ENCODE data around the gene HOXA11.
A peak's percentile ranks its signal among the peaks of the same experiment; 100 is the strongest.

HOXA11 gene

GRCh38 chr7:27205325-27206280 lies 20.6 kb upstream of the HOXA11 start:
- DNase-seq: no peak

DNA sequence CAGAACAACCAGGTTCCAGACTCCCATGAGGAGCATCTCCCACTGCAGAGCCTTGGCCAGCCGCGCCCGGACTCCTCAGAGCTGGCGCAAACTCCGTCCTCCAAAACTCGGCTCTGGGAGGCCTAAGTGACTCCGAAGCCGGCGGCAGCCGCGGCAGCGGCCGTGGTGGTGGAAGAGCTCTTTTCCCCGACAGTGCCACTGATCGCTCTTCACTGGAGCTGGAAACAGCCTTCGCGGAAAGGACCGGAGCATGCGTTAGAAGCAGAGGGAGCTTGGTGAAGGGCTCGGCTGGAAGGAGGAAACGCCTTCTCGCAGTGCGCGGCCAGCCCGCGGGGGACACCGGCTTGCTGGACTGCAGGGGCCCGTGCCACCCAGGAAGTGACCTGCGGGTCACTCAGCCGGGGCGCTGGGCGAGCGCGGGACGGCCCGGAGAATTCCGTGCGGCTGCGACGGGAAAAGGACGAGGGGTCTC lies 19.9 kb upstream of the HOXA11 start:
- no peak for DNase-seq

DNA sequence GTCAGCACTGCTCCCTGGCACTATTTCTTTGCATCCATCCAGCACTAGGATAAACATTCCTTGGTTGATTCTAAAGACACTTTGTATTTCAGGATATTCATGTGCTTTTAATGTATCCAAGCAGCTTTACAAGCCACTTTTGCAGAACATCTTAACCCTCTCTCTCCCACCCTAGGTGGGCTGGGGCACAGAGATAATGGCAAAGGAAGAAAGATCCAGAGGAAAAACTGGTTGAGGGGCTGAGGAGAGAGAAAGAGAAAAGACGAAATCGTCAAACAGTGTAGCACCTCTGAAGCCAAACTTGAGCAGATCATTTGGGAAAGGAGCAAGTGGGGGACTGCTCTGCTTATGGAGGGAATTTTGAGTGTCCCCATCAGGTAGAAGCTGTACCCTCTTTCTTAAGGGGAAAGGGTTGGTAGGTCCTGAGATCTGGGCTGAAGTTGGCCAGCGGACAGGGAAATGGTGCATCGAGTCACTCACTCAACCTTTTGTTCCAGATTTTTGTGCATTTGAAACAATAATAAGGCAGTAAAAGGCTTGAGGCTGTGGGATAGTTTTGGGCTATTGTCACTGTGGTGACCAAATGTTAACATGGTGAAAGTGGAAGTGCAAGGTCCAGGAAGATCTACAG lies 19.0 kb upstream of the HOXA11 start:
- no peak for DNase-seq

- no peak for DNase-seq
These were observed 18.4 kb upstream of the HOXA11 start for GRCh38 chr7:27203365-27203953.

DNA sequence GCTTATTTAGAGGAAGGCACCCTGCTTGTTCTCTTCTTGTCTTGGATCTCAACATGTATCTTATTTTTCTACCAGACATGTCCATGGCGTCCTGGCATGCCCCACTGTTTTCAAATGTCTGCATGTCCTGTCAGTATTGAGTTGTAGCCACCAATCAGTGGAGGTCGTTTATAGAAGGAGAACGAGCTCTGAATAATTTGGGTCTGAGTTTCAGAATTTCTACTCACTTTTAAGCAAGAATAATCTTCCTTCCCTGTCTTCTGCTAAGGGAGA lies 17.8 kb upstream of the HOXA11 start:
- DNase-seq: no peak

DNA sequence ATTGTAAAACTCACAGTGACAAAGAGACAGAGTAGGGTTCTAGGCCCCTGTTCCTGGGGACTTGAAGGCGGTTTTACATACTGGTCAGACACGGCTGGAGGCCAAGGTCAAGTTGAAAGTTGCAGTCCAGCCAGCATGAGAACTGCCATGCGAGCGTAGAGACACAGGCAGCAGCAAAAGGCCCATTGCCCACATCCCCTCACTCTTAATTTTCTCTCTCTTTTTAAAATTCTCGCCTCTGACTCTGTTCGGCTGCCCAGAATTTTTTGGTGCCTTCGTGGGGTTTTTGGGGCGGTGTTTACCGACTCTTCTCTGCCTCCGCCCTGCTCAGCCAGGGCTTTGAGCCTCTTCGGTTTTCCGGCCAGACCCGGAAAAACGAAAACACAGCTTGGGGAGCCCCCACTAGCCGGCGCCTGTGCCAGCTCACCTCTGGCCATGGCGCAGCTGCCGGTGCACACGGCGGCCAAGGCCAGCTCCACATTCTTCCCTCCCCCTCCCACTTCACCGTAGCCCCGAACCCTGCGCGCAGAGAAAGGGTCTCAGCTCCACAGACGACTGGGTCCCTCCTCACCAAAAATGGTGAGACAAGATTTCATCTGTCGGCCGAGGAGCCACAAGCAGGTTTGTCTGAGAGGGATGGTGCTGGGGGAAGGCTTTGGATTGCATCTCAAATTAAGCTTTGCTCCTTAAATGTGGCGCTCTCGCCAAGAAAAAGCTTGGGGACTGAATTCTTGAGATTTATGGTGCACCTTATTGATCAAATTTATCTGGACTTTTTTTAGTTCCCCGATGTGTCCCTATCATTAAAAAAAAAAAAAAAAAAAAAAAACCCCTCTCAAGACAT lies 17.2 kb upstream of the HOXA11 start:
- no peak for DNase-seq

- DNase-seq: no peak
These were observed 16.6 kb upstream of the HOXA11 start for GRCh38 chr7:27201580-27202017.

DNA sequence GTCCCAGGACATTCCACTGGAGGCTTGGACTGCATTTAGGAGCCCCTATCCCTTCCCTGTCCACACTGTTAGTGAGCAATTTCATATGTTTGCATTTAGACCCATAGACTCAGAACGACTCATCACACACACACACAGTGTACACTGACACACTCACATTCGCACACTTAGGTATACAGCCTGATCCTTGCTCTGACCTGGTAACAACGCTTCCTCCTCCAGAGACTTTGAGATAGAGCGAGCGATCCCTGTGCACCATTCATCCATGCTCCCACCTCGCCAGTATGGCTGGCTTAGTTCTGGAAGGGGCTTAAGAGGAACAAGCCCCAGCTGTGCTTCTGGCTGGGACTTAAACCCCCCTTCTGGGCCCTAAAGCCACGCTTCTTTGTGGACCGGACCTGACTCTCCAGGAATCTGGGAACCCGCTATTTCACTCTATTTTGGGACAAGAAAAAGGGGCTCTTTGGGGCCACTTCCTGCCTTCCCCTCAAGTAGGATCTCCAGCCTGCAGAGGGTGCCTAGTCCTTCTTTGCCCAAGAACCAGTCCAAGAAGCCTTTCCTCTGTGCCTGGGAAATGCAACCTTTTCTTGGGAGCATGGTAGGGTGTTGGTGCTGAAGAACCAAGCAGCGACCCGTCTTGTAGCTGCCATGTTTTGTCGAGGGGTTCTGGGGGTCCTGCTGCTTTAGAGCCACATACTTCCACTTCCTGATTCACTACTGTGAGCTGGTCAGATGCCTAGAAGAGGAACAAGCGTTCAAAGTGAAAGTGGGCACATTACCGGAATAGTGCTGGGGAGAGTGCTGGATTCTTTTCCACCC lies 15.9 kb upstream of the HOXA11 start:
- DNase-seq: no peak

GRCh38 chr7:27199849-27200760 lies 15.1 kb upstream of the HOXA11 start, which contains the start of gene HOXA13:
TSS of gene HOXA13 (minus strand) at chr7:27200091. CDS start at chr7:27200077, 14 bp downstream.
- peak; percentile 78 for DNase-seq

DNA sequence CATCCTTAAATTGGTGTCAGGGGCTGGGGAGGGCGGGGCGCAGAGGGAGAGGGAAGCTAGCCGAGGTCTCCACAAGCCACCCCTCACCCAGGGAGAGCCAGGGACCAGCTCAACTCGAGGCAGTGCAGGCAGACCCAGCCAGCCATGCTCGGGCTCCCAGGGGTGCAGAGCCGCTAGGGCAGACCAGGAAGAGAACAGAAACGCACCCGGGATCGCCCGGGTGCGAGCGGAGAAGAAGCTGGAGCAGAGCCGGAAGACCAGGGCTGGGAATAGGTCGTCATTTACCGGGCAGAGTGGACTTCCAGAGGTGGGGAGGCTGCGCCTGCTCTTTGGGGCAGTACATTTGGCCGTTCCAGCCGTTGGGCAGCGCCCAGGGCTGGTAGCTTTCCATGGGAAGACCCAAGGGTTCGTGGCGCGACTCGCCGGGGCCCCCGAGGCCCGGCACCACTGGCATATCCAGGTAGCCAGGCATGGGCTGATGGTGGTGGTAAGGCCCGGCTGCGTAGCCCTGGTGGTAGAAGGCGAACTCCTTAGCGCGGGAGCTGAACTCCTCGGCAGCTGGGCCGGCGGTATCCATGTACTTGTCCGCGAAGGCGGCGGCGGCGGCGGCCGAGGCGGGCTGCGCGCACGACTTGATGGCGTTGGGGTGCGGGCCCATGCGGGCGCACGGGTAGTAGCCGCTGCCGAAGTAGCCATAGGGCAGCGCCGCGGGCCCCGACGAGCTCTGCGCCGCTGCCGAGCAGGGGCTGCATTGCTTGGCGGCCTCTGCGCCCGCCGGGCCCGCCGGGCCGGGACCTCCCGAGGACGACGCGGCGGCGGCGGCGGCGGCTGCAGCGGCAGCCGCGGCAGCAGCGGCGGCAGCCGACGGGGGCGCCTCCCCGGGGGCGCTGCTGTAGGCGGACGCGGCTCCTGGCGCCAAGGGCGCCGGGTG lies 14.1 kb upstream of the HOXA11 start:
- DNase-seq: peak; percentile 40

DNA sequence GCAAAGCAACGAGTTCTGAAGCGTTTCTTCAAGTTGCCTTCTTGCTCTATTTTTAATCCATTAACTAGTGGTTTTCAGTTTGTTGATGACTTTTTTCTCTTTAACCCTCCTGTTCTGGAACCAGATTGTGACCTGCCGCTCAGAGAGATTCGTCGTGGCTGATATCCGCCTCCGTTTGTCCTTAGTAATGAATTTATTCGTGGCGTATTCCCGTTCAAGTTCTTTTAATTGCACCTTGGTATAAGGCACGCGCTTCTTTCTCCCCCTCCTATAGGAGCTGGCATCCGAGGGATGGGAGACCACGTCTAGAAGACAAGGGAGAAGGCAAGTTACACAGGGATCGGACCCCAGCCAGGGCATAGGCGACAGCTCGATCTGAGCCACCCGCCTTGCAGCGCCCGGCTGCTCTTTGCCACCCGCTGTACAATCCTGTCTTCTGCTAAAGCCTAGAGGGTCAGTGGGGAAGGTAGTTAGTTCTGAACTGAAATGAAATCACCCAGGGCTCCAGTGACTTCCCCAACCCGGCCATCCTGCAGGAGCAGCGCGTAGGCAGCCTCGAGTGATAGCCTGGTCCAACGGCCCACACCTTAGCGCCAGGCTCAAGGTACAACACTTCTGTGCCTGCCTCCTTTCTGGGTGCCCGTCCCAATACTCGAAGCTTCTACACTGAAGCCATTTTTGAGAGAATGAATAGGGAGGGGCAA lies 13.3 kb upstream of the HOXA11 start:
- DNase-seq: peak; percentile 14

GRCh38 chr7:27197137-27198042 lies 12.4 kb upstream of the HOXA11 start:
- no peak for DNase-seq

- peak; percentile 73 for DNase-seq
These were observed 11.3 kb upstream of the HOXA11 start for GRCh38 chr7:27196287-27196767.

GRCh38 chr7:27194686-27195379 lies 9.8 kb upstream of the HOXA11 start:
- no peak for DNase-seq

DNA sequence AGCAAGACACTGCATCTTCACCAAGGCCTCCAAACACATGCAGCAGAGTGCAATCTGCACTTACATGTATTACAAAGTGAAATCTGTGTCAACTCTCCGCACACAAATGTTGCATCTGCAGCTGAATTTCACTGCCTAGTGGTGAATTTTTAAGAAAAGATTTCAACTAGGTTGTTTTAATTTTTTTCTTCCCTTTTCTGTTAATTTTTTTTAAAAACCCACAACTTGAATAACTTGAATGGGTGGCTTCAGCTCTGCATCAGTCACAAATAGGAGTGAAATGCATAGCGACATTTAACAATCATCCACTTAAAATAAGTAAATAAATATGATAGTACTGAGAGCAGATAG lies 8.9 kb upstream of the HOXA11 start:
- no peak for DNase-seq

GRCh38 chr7:27193335-27194001 lies 8.4 kb upstream of the HOXA11 start:
- no peak for DNase-seq

Measured in NCI-H1105 treated with DMSO at 0.1 percent for 48 hours (cell line).